Dermis blood vessel endothelial cell (primary cell): ENCODE measurements around the gene HP. TPM values are rescaled to one million over a fixed set of nuclear protein-coding genes. Genes with fewer than 3 reads are reported as not detected.
"Not testable (repeated sequence)": the region's sequence is repeated elsewhere in the genome, so short reads cannot be mapped to it uniquely, and the experiment has no call there.

Source experiments
- DNase-seq: peaks from one replicate; pipeline ENCODE4 v3.0.0; 2010
- total RNA-seq: library from RNA; depleted of rRNA; stranded (reverse); fragments of >200 nt; gene quantifications from 2 replicates; pipeline ENCODE4 v1.2.3, GENCODE V29; 2014

Gene HP
- total RNA-seq, 1 donor from 2014 or later = not detected

GRCh38 chr16:72043539-72043938, 10.8 kb upstream of the HP start:
- no peak for DNase-seq

- DNase-seq = no peak
Measured at GRCh38 chr16:72044296-72044695, 10.0 kb upstream of the HP start.

- no peak for DNase-seq
Measured at GRCh38 chr16:72044825-72045359, 9.4 kb upstream of the HP start.

GRCh38 chr16:72049110-72049509, 5.2 kb upstream of the HP start:
- DNase-seq = no peak

GRCh38 chr16:72050769-72051464, 3.4 kb upstream of the HP start:
- DNase-seq = no peak

GRCh38 chr16:72051818-72052217, 2.5 kb upstream of the HP start:
- DNase-seq = no peak

GRCh38 chr16:72055911-72056310, 1.6 kb downstream of the HP start:
- DNase-seq = no peak

- not testable (repeated sequence) for DNase-seq
Measured at GRCh38 chr16:72057313-72057712, 3.0 kb downstream of the HP start.

GRCh38 chr16:72059060-72059459, 4.8 kb downstream of the HP start:
- DNase-seq = not testable (repeated sequence)

- no peak for DNase-seq
Measured at GRCh38 chr16:72060405-72060804, 6.1 kb downstream of the HP start.

GRCh38 chr16:72061564-72061963, 7.3 kb downstream of the HP start:
- no peak for DNase-seq

GRCh38 chr16:72064361-72064894, 10.1 kb downstream of the HP start:
- no peak for DNase-seq

GRCh38 chr16:72066747-72067146, 12.4 kb downstream of the HP start:
- DNase-seq = peak; percentile 65

GRCh38 chr16:72068930-72069329, 14.6 kb downstream of the HP start:
- peak; percentile 19 for DNase-seq

- peak; percentile 10 for DNase-seq
Measured at GRCh38 chr16:72072514-72073342, 18.4 kb downstream of the HP start.

- no peak for DNase-seq
Measured at GRCh38 chr16:72073560-72074230, 19.4 kb downstream of the HP start.

GRCh38 chr16:72075067-72075466, 20.8 kb downstream of the HP start:
- not testable (repeated sequence) for DNase-seq

GRCh38 chr16:72076991-72077706, 22.8 kb downstream of the HP start:
- not testable (repeated sequence) for DNase-seq

GRCh38 chr16:72083778-72084404, 29.6 kb downstream of the HP start:
- DNase-seq = no peak

- DNase-seq = no peak
Measured at GRCh38 chr16:72084445-72084844, 30.1 kb downstream of the HP start.

- DNase-seq = no peak
Measured at GRCh38 chr16:72085002-72085401, 30.7 kb downstream of the HP start.

- no peak for DNase-seq
Measured at GRCh38 chr16:72091217-72091616, 36.9 kb downstream of the HP start.
